Stimulated activated CD8-positive, alpha-beta memory T cell treated with anti-CD3 and anti-CD28 coated beads, Interleukin-7, amount 100 ng/mL, for 4 hours (primary cell): ENCODE data around the gene NHERF1.

Source experiments
- DNase-seq, 2 donors: peaks; one replicate each; pipeline ENCODE4 v3.0.0-alpha.2; 2020; ENCODE audit warnings: low read depth in 2 of 2

The NHERF1 gene

DNA sequence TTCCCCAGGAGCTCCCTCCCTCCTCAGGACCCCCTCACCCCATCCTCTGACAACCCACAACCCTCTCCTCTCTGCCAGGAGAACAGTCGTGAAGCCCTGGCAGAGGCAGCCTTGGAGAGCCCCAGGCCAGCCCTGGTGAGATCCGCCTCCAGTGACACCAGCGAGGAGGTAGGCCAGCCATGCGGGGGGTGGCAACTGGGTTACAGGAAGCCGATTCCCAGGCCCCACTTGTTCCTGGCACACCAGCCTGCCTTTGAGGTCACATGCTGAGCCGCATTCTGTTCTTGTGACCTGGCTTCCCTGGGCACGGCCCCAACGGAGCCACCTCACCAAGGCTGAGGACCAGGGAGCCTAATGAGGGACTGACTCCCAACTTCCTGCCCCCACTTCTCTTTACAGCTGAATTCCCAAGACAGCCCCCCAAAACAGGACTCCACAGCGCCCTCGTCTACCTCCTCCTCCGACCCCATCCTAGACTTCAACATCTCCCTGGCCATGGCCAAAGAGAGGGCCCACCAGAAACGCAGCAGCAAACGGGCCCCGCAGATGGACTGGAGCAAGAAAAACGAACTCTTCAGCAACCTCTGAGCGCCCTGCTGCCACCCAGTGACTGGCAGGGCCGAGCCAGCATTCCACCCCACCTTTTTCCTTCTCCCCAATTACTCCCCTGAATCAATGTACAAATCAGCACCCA, 19.8 kb downstream of the NHERF1 start:
- DNase-seq: no peak

DNA sequence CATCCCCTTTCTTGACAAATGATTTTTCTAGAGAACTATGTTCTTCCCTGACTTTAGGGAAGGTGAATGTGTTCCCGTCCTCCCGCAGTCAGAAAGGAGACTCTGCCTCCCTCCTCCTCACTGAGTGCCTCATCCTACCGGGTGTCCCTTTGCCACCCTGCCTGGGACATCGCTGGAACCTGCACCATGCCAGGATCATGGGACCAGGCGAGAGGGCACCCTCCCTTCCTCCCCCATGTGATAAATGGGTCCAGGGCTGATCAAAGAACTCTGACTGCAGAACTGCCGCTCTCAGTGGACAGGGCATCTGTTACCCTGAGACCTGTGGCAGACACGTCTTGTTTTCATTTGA, 20.3 kb downstream of the NHERF1 start:
- no peak for DNase-seq

DNA sequence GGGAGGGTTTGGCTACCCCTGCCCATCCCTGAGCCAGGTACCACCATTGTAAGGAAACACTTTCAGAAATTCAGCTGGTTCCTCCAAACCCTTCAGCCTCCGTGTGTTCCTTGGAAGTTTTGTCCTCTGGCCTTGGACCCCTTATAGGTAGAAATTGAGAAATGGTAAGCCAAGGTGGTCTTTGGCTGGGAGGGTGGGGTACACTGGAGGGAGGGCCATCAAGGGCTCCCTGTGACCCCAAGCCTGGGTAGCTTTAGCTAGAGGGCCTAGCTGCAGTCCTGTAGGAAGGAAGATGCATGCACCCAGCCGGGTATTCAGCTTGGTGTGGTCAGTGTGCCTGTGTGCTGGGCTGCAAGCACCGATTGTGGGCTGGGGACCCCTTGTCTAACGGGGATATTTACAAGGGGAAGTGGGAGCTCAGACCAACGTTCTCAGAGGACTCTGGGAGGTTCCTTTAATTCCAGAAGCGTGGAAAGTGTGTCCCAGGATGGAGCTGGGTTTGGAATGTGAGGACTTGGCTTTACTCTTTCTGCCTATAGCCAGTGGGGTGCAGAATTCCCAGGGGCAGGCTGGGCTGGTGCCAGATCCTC, 20.9 kb downstream of the NHERF1 start:
- no peak for DNase-seq

DNA sequence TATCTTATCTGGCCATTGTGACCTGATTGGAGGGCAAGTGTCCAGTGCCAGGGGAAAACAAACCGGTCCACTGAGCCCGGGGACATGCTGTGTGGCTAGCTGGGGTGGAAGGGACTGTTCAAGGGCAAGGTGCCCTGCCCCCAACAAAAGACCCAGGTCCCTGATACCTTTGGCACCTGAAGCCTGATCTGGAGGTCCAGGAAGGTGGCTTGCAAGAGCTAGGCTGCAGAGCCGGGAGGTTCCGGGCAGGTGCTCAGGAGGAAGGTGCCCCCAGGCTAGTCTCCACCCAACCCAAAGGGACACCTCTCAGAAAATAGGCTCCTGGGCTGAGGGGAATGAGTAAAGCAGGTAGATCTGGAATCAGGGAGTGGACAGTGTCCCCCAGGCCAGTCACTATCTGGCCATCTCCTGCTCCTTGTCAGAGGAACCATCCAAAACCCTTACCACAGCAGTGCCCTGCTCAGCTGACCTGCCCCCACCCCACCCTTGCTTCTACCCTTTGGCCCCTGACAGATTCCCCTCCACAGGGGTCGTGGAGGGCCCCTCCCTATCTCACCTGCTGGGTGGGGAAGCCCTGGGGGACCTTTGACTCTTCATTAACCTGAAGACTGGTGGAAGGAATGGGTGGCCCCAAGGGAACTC, 21.5 kb downstream of the NHERF1 start:
- DNase-seq: no peak

DNA sequence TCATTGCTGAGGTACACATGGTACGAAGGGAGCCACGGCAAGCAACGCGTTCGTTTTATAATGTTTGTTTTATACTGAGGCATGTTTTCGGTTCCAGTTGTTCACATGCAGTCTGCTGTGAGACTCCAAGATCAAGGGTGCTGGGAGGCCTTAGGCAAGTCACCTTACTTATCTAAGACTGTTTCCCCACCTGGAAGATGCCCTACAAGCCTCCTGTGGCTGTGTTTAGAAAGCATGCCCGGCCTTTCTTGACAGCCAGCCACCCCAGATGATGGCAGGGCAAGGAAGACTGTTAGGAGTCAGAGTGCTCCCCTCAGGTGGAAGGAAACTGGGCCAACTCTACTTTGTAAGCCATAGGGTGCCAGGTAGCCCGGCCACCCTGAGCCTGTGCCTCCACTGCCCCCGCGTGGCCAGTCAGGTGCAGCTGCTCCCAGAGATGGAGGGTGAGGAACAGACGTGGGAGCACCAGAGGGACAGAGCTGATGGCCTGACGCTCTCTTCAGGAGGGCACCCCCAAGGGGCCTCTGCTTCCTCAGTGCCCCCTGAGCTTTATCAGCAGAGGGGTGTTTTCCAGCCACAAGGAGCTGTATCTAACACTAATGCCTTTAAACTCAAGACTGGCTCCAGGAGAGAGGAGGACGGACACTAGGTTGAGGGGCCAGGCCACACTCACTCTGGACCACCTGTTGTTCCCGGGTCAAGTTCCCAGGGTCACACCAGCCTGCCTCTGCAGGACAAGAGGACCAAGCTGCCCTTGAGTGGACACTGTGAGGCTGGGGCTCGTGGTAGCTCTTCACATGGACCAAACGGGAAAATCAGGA, 22.3 kb downstream of the NHERF1 start:
- DNase-seq: peak; percentile 40 to 62

DNA sequence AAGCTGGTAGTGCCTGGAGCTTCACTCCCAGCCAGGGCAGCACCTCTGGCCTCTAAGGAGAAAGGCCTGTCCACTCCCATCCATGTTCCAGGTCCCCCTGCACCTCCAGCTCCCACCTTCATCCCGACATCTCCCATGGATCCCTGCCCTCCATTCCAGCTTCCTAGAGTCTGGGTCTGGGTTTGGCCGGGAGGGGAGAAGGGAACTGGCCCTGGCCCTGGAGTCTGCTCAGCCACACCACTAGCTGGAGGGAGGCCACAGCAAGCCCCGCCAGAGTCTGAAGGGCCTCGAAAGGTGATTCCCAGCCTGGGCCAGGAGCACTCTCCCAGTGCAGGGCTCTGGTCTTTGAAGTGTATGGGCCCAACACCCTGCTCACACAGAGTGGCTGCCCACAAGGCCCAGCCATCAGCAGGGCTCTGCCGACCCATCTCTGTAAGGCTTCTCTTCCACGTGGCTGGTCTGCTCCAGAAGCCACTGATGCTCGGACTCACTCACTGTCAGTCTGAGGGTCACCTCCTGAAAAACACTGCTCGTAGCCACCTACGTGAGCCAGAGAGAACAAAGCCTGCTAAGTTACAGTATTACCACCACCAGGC, 23.0 kb downstream of the NHERF1 start:
- DNase-seq: no peak

DNA sequence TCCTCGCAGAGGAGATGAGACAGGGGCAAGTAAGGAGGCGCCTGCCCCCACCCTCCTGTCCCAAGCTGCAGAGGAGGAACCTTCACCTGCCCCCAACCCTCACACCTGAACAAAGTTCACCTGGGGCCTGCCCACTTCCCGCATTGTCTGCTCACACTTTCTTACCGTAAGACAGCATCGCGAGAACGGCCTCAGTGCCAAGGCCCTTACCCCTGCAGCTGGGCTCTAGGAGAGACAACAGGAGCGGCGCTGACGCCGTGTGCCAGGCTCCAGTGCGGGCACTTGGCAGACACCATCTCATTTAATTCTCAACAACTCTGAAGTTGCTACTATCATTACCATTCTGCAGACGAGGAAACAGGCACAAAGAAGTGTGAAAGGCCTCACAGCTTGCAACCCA, 23.6 kb downstream of the NHERF1 start:
- DNase-seq: no peak

DNA sequence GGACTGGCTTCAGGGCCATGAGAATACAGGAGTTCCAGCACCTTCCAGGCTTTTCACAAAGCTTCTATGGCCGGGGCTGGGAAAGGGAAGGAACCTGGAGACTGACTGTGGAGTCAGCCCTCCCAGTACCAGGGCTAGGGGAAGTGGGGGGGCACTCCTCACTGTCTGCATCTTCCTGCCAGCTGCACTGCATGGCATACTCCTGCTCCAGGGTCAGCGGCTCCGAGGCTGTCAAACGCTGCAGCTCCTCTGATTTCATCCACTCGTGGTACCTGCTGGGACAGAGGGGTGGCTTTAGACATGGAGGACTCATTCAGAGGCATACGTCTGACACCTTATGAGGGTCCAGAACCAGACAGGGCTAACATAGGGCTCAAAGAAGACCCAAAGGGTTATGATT, 25.0 kb downstream of the NHERF1 start:
- no peak for DNase-seq

DNA sequence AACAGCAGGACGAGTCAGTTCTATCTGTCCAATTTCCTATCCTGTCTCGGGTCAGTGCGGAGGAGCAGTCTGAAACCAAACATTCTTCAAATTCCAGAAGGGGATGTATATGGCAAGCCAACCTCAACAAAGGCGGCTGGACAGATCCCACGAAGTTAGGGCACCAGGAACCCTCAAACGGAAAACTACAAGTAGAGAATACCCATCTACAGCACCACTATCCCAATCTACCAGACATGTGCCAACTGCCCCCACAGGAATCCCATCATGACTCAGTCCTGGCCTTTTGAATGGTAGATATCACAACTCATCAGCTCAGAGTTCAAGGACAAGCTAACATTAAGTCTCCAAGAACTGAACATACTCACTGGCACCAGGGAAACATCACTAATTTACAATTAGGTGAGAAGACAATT, 25.5 kb downstream of the NHERF1 start:
- no peak for DNase-seq

DNA sequence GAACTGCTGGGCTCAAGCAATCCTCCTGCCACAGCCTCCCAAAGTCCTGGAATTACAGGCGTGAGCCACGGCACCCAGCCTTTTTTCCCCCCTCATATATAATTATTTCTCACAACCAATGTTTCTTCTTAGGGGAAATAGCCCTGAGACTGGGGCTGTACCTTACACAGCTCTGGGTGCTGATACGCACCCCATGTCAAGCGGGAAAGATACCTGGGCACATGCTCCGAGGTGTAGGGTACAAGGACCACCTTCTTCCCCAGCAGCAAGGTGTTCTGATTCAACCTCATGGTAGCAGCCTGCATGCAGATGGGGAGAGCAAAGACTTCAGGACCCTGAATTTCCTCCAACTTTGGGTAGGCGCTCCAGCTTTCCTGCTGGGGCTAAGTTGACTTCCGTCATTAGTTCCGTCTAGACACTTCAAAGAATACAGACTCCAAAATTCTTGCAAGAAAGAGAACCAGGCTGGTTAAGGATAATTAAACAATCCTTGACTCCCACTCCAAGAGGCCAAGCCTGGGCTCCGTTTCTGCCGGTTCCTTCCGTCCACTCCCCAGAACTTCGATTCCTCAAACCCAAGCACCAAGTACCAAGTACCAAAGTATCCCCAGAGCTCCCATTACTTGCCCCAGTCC, 27.1 kb downstream of the NHERF1 start:
- no peak for DNase-seq

DNA sequence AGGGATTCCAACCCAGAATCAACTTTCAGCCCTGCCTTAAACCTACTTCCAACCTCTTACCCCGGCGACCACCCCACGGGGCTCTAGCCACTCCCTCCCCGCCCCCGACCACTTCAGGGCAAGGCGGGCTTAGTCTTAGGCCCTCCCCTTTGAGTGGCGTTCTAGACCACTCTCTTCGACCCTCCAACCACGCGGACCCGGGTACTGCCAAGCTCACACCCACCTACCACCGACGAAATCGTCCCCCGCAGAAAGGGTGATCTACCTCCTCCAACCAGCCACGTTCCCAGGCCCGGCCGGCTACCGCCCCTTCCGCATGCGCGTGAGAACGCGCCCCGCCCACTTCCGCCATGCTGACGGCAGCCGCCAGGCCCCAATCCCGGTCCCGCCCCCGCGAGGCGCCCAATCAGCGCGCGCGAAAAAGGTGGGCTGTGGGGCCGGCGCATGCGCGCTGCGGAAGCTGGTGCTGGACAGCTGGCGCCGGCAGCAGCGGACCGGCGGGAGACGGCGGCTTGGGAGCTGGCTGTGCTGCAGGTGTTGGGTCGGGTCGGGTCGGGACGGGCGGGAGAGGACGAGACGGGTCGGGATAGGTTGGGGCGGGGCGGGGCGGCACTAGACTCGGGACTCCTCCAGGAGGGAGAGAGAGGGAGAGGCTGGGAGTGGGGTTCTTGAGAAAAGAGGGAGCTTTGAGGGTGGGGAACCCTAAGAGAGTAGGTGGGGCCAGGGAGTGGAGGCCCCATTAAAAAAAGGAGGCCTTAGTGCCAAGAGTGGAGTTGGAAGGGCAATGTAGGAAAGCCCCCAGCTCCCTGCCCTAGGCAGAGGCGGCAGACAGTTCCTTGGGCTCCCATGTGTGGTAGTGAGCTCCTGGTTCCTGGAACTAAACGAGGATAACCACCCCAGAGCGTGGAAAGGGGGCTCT, 27.9 kb downstream of the NHERF1 start, which contains the start of gene NAT9:
Gene NAT9 (minus strand): TSS at position 302 of the 919 bp plus-strand sequence. CDS start 647 bp downstream, outside the sequence.
- DNase-seq: peak; percentile 96 to 99

DNA sequence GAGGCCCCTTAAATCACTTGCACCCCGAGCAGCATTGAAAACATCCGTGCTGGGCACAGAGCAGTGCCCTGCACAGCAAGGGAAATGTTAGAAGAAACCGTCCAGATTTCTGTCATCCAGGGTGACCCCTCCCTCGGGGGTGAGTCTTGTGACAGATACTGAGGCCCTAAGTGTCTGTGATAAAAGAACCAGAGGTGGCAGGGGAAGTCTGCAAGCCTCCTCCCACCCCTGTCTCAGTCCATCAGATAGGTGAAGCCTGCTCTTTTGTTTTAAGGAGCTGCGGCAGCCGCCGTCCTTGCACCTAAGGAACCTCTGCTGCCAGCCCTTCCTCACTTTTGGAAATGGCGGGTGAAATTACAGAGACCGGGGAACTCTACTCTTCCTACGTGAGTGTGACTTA, 28.6 kb downstream of the NHERF1 start:
- no peak for DNase-seq

DNA sequence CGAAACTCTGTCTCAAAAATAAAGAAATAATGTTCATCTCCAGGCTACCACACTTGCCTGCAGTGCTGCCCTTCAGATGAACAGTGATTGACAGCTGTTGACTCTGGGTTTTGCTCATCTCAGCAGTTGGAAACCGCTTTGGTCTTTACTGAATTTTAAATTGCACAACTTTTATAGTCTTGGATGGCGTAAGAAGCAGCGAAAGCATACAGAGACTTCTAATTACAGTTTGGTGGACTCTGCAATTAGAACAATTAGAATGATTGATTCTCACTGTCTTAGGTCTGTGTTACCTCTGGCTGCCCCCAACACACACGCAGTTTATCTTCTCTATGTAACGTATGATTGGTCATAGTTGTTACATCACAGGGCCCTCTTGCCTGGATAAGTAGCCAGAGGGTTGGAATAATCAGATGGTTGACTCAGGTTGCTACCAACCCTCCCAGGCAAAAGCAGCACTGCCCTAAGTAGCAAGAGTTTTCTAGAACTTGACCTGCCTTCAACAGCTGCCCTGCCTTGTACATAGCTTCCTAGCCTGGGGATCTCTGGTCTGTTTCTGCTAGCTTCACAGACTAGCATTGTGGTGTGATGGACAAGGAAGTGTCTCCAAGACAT, 29.6 kb downstream of the NHERF1 start:
- no peak for DNase-seq

DNA sequence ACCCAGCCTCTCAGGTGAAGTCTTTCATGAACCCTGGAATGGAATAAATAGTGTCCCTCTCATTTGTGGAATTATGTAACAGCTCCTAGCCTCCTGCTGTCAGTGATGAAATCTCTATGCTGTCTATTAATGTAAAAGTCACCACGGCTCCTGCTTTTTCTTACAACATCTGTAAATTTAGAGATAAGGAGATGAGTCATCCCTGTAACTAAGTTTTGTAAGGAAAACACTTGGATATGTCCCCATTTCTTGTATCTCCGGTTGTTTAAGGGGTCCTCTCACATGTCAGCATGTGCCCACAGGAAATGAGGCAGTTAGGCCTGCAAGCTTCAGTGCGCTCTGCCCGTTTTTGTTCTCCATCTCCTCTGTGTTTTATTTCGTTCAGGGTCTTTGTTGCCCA, 30.5 kb downstream of the NHERF1 start:
- no peak for DNase-seq

DNA sequence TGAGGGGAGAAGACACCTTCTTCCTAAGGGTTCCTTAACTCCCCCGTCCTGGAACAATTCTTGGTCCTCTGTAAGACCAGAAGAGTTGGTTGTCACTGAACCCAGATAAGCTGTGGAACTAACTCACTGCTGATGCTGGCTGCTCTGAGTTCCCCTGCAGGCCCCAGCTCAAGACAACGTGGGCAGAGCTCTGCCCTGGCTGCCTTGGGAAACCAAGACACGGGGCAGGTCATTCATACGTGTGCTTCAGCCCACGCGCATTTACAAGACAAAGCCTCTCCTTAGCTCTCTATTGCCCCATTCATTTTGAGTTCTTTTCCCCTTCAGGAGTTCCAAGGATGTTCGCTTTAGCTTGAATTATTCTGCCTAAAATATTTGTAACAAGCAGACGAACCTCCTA, 31.1 kb downstream of the NHERF1 start:
- no peak for DNase-seq

DNA sequence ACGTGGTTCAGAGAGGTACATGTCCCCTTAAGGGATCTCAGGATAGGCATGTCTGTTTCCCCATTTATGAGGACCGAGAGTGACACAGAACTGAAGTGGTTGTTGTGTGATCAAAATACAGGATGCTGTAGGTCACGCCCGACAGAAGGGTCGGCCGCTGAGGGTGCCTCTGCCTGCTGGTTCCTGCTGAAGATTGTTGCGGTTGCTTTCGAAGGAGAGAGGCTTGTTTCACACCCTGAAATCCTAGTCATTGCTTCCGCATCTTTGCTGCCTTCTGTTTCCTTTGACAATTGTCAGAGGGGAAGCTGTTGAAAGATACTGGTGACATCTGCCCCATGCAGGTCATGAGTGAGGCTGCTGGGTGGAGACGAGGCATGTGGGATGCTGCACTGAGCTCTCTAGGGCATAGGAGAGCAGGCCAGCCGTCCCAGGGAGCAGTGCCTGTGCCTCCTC, 31.5 kb downstream of the NHERF1 start:
- peak; percentile 21 to 44 for DNase-seq

DNA sequence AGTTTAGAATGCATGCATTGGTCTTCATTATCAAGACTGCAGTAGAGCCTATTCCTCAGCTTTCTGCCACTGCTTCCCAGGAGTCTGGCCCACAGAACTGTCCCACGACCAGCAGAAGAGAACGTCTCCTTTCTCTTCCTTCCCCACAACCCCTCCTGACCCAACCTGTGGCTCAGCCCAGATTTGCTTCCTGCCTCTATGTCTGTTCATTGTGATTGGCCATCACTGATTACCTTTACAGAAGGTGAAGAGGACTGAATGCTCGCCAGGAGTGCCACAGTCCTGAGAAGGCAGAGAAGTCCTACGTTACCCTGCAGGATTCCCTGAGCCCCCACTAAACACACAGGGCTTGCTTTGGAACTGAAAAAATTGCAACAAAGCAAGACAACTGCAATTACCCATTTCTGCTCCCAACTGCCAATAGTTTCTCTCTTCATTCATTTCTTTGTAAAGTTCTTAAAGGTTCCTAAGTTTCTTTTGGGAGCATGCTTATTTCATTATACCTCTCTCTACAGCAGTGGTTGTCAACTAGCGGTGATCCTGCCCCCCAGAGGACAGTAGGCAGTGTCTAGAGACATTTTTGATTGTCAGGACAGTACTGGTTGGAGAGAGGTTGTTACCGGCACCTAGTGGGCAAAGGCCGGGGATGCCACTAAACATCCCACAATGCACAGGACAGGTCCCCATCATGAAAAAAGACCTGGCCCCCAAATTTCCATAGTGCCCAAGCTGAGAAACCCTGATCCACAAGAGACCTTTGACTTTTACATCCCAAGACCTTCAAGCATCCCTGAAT, 32.2 kb downstream of the NHERF1 start:
- no peak for DNase-seq

DNA sequence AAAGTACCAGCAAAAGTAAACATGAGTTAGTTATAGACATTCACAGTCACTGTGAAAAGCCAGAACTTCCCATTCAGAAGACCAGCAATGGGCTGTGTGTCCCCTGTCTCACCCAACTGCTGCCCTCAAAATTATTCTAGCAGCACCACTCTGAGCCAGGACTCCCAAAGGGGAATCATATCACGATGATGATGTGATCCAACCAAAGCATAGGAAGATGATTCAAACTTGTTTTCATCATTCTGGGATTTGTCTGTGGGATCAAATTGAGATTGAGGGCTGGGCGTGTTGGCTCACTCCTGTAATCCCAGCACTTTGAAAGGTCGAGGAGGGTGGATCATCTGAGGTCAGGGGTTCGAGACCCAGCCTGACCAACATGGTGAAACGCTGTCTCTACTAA, 34.1 kb downstream of the NHERF1 start:
- DNase-seq: no peak
